IMR-90 (cell line): ENCODE data around the gene SKIL. TPM values are rescaled to one million over a fixed set of nuclear protein-coding genes. Genes with fewer than 3 reads are reported as not detected.

Experiments used
- ATAC-seq: fragments of 200-7000 bp; cut with Tn5 transposase; 2 replicates; pipeline ENCODE4 v1.9.1; 2020; ENCODE audit warnings: low read depth, mild to moderate bottlenecking, moderate library complexity
- BruUV-seq: library from RNA; stranded (reverse); fragments of 400-500 nt; replicated peaks from 2 replicates; lab custom pipeline; 2021; lab: Mats Ljungman, UMichigan
- CTCF ChIA-PET: fragments of 300-600 bp; formaldehyde crosslinking; extraction: SDS; loops from one replicate; lab custom pipeline; 2021; ENCODE audit warnings: antibody characterized with exemption; lab: Yijun Ruan, JAX
- POLR2A ChIA-PET: fragments of 300-600 bp; sonication (Branson Sonifier 250); formaldehyde crosslinking; loops from one replicate; lab custom pipeline; 2022; ENCODE audit warnings: antibody characterized with exemption; ENCODE audit not compliant: unreplicated experiment; lab: Charles Lee
- DNase-seq: peaks from one replicate; pipeline ENCODE4 v3.0.0; 2013
- H2AFZ ChIP-seq: replicated peaks from 2 replicates; pipeline ENCODE3; 2013; ENCODE audit warnings: low read length, mild to moderate bottlenecking; ENCODE audit not compliant: poor library complexity
- H2AK5ac ChIP-seq: 2 replicates; pipeline ENCODE4 v1.6.1; 2013; ENCODE audit warnings: low read depth, low read length, inconsistent platforms
- H2AK9ac ChIP-seq: replicated peaks from 2 replicates; pipeline ENCODE3; 2013; ENCODE audit warnings: mild to moderate bottlenecking, low read depth, low read length, moderate library complexity; ENCODE audit not compliant: poor library complexity
- H2BK120ac ChIP-seq: 2 replicates; pipeline ENCODE4 v1.6.1; 2013; ENCODE audit warnings: low read depth, low read length, inconsistent platforms
- H2BK15ac ChIP-seq: 3 replicates; pipeline ENCODE4 v1.6.1; 2013; ENCODE audit warnings: low read depth, low read length, inconsistent platforms
- H2BK20ac ChIP-seq: 2 replicates; pipeline ENCODE4 v1.6.1; 2013; ENCODE audit warnings: low read depth, mild to moderate bottlenecking, inconsistent platforms, low read length, moderate library complexity
- H2BK5ac ChIP-seq: 2 replicates; pipeline ENCODE4 v1.6.1; 2013; ENCODE audit warnings: mild to moderate bottlenecking, low read depth, low read length, inconsistent platforms; ENCODE audit not compliant: poor library complexity, severe bottlenecking
- H3K14ac ChIP-seq: replicated peaks from 2 replicates; pipeline ENCODE4 v1.6.1; 2013; ENCODE audit warnings: low read depth, low read length, inconsistent platforms
- H3K18ac ChIP-seq: 2 replicates; pipeline ENCODE4 v1.6.1; 2013; ENCODE audit warnings: low read depth, low read length, control low read depth
- H3K23ac ChIP-seq: 2 replicates; pipeline ENCODE4 v1.6.1; 2013; ENCODE audit warnings: low read depth, low read length, inconsistent platforms
- H3K27ac ChIP-seq: 2 replicates; pipeline ENCODE4 v1.5.1; 2013; ENCODE audit warnings: mild to moderate bottlenecking, control low read depth, low read length; ENCODE audit not compliant: insufficient read depth
- H3K27me3 ChIP-seq: 2 replicates; pipeline ENCODE4 v1.6.1; 2013; ENCODE audit warnings: low read length; ENCODE audit not compliant: control insufficient read depth, insufficient read depth
- H3K36me3 ChIP-seq: 2 replicates; pipeline ENCODE4 v1.6.1; 2013; ENCODE audit warnings: low read length, mixed read lengths; ENCODE audit not compliant: control insufficient read depth, insufficient read depth
- H3K4ac ChIP-seq: 2 replicates; pipeline ENCODE4 v1.6.1; 2013; ENCODE audit warnings: low read depth, low read length, inconsistent platforms
- H3K4me1 ChIP-seq: 2 replicates; pipeline ENCODE4 v1.6.1; 2013; ENCODE audit warnings: low read length, mixed read lengths; ENCODE audit not compliant: control insufficient read depth, insufficient read depth
- H3K4me2 ChIP-seq: 2 replicates; pipeline ENCODE4 v1.6.1; 2013; ENCODE audit warnings: low read depth, mild to moderate bottlenecking, control low read depth, low read length, moderate library complexity
- H3K4me3 ChIP-seq: 2 replicates; pipeline ENCODE4 v1.5.1; 2013; ENCODE audit warnings: low read depth, mild to moderate bottlenecking, control low read depth, low read length, moderate library complexity; ENCODE audit not compliant: insufficient read depth
- H3K56ac ChIP-seq: 2 replicates; pipeline ENCODE4 v1.6.1; 2013; ENCODE audit warnings: low read length, inconsistent platforms; ENCODE audit not compliant: insufficient read depth; ENCODE audit errors: extremely low read depth
- H3K79me1 ChIP-seq, 2 experiments: 2 replicates each; pipeline ENCODE4 v1.6.1; 2013; ENCODE audit warnings: low read length in 2 of 2, inconsistent platforms in 1 of 2, low read depth in 1 of 2
- H3K9ac ChIP-seq: 2 replicates; pipeline ENCODE4 v1.6.1; 2013; ENCODE audit warnings: low read depth, low read length, control low read depth
- H3K9me1 ChIP-seq: 2 replicates; pipeline ENCODE4 v1.6.1; 2013; ENCODE audit warnings: low read length, inconsistent platforms; ENCODE audit not compliant: insufficient read depth
- H3K9me3 ChIP-seq: 2 replicates; pipeline ENCODE4 v1.6.1; 2013; ENCODE audit warnings: low read length; ENCODE audit not compliant: control insufficient read depth, insufficient read depth
- H4K20me1 ChIP-seq: 2 replicates; pipeline ENCODE4 v1.6.1; 2013; ENCODE audit warnings: low read length, inconsistent platforms; ENCODE audit not compliant: insufficient read depth
- H4K5ac ChIP-seq: 2 replicates; pipeline ENCODE4 v1.6.1; 2013; ENCODE audit warnings: mild to moderate bottlenecking, low read depth, low read length, control low read depth
- H4K8ac ChIP-seq, 2 experiments: 2 replicates each; pipeline ENCODE4 v1.6.1; 2013; ENCODE audit warnings: low read depth in 2 of 2, low read length in 2 of 2, control low read depth in 1 of 2, inconsistent platforms in 1 of 2
- H4K91ac ChIP-seq: 2 replicates; pipeline ENCODE4 v1.6.1; 2013; ENCODE audit warnings: low read depth, low read length, inconsistent platforms; ENCODE audit not compliant: insufficient read depth
- BHLHE40 ChIP-seq: fragments of 150-350 bp; IDR thresholded peaks from 2 replicates; pipeline ENCODE4 v1.6.1; 2016; ENCODE audit warnings: mild to moderate bottlenecking, low read depth, low read length
- CEBPB ChIP-seq: IDR thresholded peaks from 2 replicates; pipeline ENCODE4 v1.6.1; 2012; ENCODE audit warnings: low read depth, low read length, improper control_type of control experiment
- CHD1 ChIP-seq: IDR thresholded peaks from 2 replicates; pipeline ENCODE4 v1.6.1; 2012; ENCODE audit warnings: low read depth, low read length, improper control_type of control experiment
- FOS ChIP-seq: fragments of 150-350 bp; IDR thresholded peaks from 2 replicates; pipeline ENCODE4 v1.6.1; 2016; ENCODE audit warnings: low read depth, low read length
- MAFK ChIP-seq: IDR thresholded peaks from 2 replicates; pipeline ENCODE4 v1.6.1; 2012; ENCODE audit warnings: low read depth, low read length, improper control_type of control experiment
- POLR2A ChIP-seq: IDR thresholded peaks from 2 replicates; pipeline ENCODE4 v1.6.1; 2012; ENCODE audit warnings: mild to moderate bottlenecking, low read depth, low read length
- RCOR1 ChIP-seq: IDR thresholded peaks from 2 replicates; pipeline ENCODE4 v1.6.1; 2012; ENCODE audit warnings: mild to moderate bottlenecking, low read length, improper control_type of control experiment; ENCODE audit not compliant: insufficient replicate concordance
- WGBS, 2 experiments: methylation state at CpG; one replicate each; pipeline versions ENCODE4 v1.1.5 to v1.1.7; 2013; ENCODE audit warnings: missing lambda C conversion rate in 2 of 2; ENCODE audit not compliant: insufficient read length in 1 of 2; ENCODE audit errors: extremely low coverage in 2 of 2; 5-methylcytosine and 5-hydroxymethylcytosine counted together
- dilution Hi-C: fragments of 300-500 bp; cut with HindIII; formaldehyde crosslinking; loops from one replicate; pipeline ENCODE4 v1.14.3; 2018; ENCODE audit warnings: low sequenced_read_pairs; ENCODE audit not compliant: unreplicated experiment
- in situ Hi-C: fragments of 300-500 bp; cut with MboI; formaldehyde crosslinking; loops from 3 replicates; pipeline ENCODE4 v1.14.3; 2019; ENCODE audit warnings: low sequenced_read_pairs, inconsistent platforms, mixed read lengths
- intact Hi-C: fragments of 100-400 bp; cut with micrococcal nuclease; formaldehyde crosslinking; loops from 2 replicates; pipeline ENCODE4 v1.10.0; 2022
- polyA plus RNA-seq, 3 experiments: library from polyadenylated mRNA; depleted of rRNA; stranded (reverse); fragments of >200 nt; gene quantifications; 2 replicates each; pipeline ENCODE4 v1.2.3, GENCODE V29; 2012; ENCODE audit warnings: low replicate concordance in 1 of 3
- total RNA-seq: library from RNA; depleted of rRNA; stranded (reverse); fragments of >200 nt; gene quantifications from 2 replicates; pipeline ENCODE4 v1.2.3, GENCODE V29; 2012
- TF ChIP-seq, protein P1 (sequence below): fragments of 150-350 bp; IDR thresholded peaks from 2 replicates; pipeline ENCODE4 v1.6.1; 2016; ENCODE audit warnings: low read depth, mild to moderate bottlenecking, low read length, moderate library complexity, borderline replicate concordance

SKIL gene
- total and polyA plus RNA-seq, 2 of the 4 experiments (the other 2 are of a cell fraction), result 9.2 to 55.9 TPM

DNA sequence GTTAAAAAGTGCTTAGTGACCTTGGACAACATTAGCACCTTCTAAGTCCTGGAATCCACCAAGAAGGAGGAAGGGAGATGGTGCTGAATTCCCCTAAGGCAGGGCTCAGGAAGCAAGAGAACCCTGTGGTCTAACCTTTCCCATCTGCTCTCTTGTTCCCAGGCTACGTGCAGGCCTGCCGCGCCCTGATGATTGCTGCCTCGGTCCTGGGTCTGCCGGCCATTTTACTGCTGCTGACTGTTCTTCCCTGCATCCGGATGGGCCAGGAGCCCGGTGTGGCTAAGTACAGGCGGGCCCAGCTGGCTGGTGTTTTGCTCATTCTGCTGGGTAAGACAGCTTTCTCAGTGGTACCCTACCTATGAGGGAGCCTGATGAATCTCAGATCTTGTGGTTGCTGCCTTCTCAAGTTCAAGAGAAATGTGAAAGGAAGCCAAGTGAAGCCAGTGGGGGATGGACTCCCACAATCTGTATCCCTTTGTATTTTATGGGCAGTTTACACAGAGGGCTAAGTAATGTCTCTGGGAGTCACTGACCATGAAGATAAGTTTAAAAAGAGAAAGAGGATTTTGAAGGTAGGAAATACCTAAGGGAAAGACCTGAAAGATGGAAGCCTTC is 65.6 kb downstream of the SKIL start:
- dilution Hi-C loops, result no loop called here
- Histone ChIP-seq H3K23ac (no peak overlapping the region), H3K9me1 (peaks cover 13% of the 10 kb centered on the region), H3K36me3 (peaks cover 44% of the 10 kb centered on the region), H2BK20ac (no peak overlapping the region), H4K91ac (no peak overlapping the region), H4K20me1 (peaks cover 39% of the 10 kb centered on the region), H3K4me3 (no peak overlapping the region), H3K56ac (no peak overlapping the region), H3K9ac (no peak overlapping the region), H2AK9ac (peak overlapping the region; percentile 74), H3K4ac (no peak overlapping the region), H3K9me3 (no peaks in the 10 kb centered on the region), H3K14ac (no peak overlapping the region), H4K8ac (no peak overlapping the region), H3K4me1 (peaks cover 9% of the 10 kb centered on the region), H2BK5ac (no peak overlapping the region), H3K79me1 (peaks cover 21 to 66% of the 10 kb centered on the region in 2 experiments), H2AFZ (no peak overlapping the region), H4K5ac (no peak overlapping the region), H2AK5ac (peak overlapping the region; percentile 23), H3K4me2 (no peak overlapping the region), H3K18ac (no peak overlapping the region), H2BK15ac (no peak overlapping the region), H3K27ac (no peak overlapping the region), H3K27me3 (no peaks in the 10 kb centered on the region), H2BK120ac (no peak overlapping the region)
- ChIA-PET CTCF (interaction anchor here (0.6 kb wide), 1 partner anchor 9 kb away, joined by 3 read pairs; no protein-coding TSS in a partner anchor), POLR2A (no interaction called here)
- no peak for TF ChIP-seq FOS
- no peak for TF ChIP-seq POLR2A
- TF ChIP-seq, protein P1, sequence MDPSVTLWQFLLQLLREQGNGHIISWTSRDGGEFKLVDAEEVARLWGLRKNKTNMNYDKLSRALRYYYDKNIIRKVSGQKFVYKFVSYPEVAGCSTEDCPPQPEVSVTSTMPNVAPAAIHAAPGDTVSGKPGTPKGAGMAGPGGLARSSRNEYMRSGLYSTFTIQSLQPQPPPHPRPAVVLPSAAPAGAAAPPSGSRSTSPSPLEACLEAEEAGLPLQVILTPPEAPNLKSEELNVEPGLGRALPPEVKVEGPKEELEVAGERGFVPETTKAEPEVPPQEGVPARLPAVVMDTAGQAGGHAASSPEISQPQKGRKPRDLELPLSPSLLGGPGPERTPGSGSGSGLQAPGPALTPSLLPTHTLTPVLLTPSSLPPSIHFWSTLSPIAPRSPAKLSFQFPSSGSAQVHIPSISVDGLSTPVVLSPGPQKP, result no peak
- no peak for TF ChIP-seq BHLHE40
- no peak for TF ChIP-seq RCOR1
- no peak for TF ChIP-seq MAFK
- TF ChIP-seq CEBPB, result no peak
- no peak for TF ChIP-seq CHD1
- no TSS peak for BruUV-seq
- no peak for DNase-seq
- in situ Hi-C loops, result loop anchor here (10.0 kb wide), 1 partner anchor 272 kb away; no protein-coding TSS in a partner anchor
- ATAC-seq, result no peak
- intact Hi-C loops, result no loop called here
- WGBS, 2 experiments, result 100% methylated on average over 4 of the region's 8 CpGs; no CpG with 5 or more reads in 1 of the 2 experiments
